Sigmoid colon (tissue), 7 donors: ENCODE measurements around the gene ADAMTS10. TPM values are rescaled to one million over a fixed set of nuclear protein-coding genes. Genes with fewer than 3 reads are reported as not detected.

ENCODE experiments used
- DNase-seq: peaks from one replicate; pipeline ENCODE4 v3.0.0-alpha.2; 2019
- H3K27ac ChIP-seq, 4 donors: fragments of 200-600 bp; sonication (generic); one replicate each; pipeline ENCODE4 v1.5.1; 2016 to 2019; ENCODE audit warnings: mild to moderate bottlenecking in 1 of 4
- H3K27me3 ChIP-seq, 3 donors: fragments of 200-600 bp; sonication (generic); one replicate each; pipeline ENCODE4 v1.5.1; 2019; ENCODE audit warnings: mild to moderate bottlenecking in 1 of 3
- H3K36me3 ChIP-seq, 4 donors: fragments of 200-600 bp; sonication (generic); one replicate each; pipeline ENCODE4 v1.5.1; 2016 to 2019
- H3K4me1 ChIP-seq, 4 donors: fragments of 200-600 bp; sonication (generic); one replicate each; pipeline ENCODE4 v1.5.1; 2017 to 2019
- H3K4me3 ChIP-seq, 4 donors: fragments of 200-600 bp; sonication (generic); one replicate each; pipeline ENCODE4 v1.5.1; 2017 to 2019; ENCODE audit warnings: mild to moderate bottlenecking in 2 of 4, moderate library complexity in 1 of 4
- H3K9me3 ChIP-seq, 4 donors: fragments of 200-600 bp in 3 of 4; sonication (generic) in 3 of 4; one replicate each; pipeline versions ENCODE4 v1.5.1 to v1.6.1; 2013 to 2019
- EP300 ChIP-seq, 4 donors: sonication (generic); formaldehyde crosslinking; IDR thresholded peaks; one replicate each; pipeline ENCODE4 v1.6.1; 2017; ENCODE audit warnings: antibody characterized with exemption in 4 of 4
- POLR2A ChIP-seq, 2 donors: fragments of 450-650 bp; IDR thresholded peaks; one replicate each; pipeline ENCODE4 v1.6.1; 2016; ENCODE audit warnings: antibody characterized with exemption in 2 of 2, mild to moderate bottlenecking in 2 of 2, moderate library complexity in 2 of 2
- POLR2AphosphoS5 ChIP-seq, 4 donors: sonication (generic); formaldehyde crosslinking; IDR thresholded peaks; one replicate each; pipeline ENCODE4 v1.6.1; 2017; ENCODE audit warnings: antibody characterized with exemption in 4 of 4
- WGBS, 2 donors: extraction: QIAGEN DNeasy Blood & Tissue Kit; methylation state at CpG; one replicate each; pipeline ENCODE4 v1.1.7; 2013; 5-methylcytosine and 5-hydroxymethylcytosine counted together
- intact Hi-C: fragments of 100-400 bp; cut with DNase I; formaldehyde crosslinking; loops from one replicate; pipeline ENCODE4 v1.15.1; 2023
- polyA plus RNA-seq, 3 donors: library from polyadenylated mRNA; stranded (reverse); fragments of 200-250 nt; gene quantifications; one replicate each; pipeline ENCODE4 v1.2.3, GENCODE V29; 2013
- total RNA-seq, 4 donors: library from RNA; depleted of rRNA; stranded (reverse); fragments of >200 nt; gene quantifications; one replicate each; pipeline ENCODE4 v1.1.0, GENCODE V29; 2016
- TF ChIP-seq, protein P1 (sequence below), 4 experiments: fragments of 450-650 bp in 3 of 4; fragments of 200-600 bp in 1 of 4; IDR thresholded peaks; one replicate each; pipeline ENCODE4 v1.5.1; 2016 to 2019; ENCODE audit warnings: antibody characterized with exemption in 4 of 4, mild to moderate bottlenecking in 3 of 4, moderate library complexity in 2 of 4
- donor health status: healthy with polysubstance abuse.
- donor health status: Bipolar disorder and iron deficiency.
- donor health status: healthy.

ADAMTS10 gene
- total RNA-seq (10 to 100 TPM; 20.3 to 90.6 (median 27.2) TPM), polyA plus RNA-seq (10 to 100 TPM in 1 of 3 donors, 1 to 10 TPM in 1, not detected in 1; 1.2 to 13.7 TPM)

DNA sequence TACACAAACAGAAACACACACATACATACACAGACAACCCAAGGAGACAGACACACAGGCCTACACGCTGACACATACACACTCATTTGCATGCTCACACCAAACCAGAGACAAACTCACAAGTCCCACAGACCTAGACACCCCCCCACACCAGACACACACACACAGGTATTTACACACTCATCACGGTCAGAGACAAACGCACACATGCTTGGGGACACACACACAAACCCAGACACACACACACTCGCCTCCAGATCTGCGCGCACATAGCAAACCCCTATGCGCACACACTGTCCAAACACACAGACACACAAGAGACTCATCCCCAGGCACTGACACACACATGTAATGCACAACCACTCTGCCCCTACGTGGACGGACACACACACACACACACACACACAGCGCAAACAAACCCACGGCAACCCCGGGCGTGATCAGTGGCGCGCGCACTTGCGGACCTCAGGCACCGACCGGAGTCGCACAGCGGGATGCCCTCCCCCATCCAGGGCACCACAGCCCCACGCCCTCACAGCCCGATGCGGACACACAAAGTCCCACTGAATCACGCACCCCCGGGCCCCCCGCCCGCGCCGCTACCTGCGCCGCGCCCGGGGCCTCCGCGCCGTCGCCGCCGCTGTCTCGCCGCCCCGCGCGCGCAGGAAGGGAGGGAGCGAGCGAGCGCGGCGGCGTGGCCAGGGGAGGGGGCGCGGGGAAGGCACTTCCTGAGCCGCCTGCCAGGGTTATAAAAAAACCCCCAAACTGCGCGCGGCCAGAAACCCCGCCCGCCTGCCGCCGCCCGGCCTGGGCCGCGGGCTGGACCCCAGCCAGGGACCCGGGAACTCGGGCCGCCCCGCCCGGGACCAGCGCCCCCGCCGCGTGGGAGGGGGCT lies at the start of gene ADAMTS10:
ADAMTS10 (minus strand) TSS at position 675 of the 895 bp plus-strand sequence. CDS start 5,005 bp downstream, outside the sequence.
- 1% methylated on average over 74 of the region's 74 CpGs for WGBS, 2 donors
- Histone ChIP-seq H3K27ac (peak within 1 kb of the TSS; percentile 79 to 82 (median 80)), H3K4me1 (peaks cover 0 to 33% (median 24%) of the 10 kb centered on the region in 4 donors), H3K36me3 (peaks cover 0 to under 1% (median 0%) of the 10 kb centered on the region in 4 donors), H3K9me3 (no peaks in the 10 kb centered on the region), H3K4me3 (peak within 1 kb of the TSS; percentile 56 to 80 (median 64)), H3K27me3 (no peaks in the 10 kb centered on the region)
- TF ChIP-seq EP300 (IDR thresholded peaks at IDR 0.05) (no peak), POLR2AphosphoS5 (IDR thresholded peaks at IDR 0.05) (no peak), POLR2A (IDR thresholded peaks at IDR 0.05) (no peak)
- TF ChIP-seq, protein P1, sequence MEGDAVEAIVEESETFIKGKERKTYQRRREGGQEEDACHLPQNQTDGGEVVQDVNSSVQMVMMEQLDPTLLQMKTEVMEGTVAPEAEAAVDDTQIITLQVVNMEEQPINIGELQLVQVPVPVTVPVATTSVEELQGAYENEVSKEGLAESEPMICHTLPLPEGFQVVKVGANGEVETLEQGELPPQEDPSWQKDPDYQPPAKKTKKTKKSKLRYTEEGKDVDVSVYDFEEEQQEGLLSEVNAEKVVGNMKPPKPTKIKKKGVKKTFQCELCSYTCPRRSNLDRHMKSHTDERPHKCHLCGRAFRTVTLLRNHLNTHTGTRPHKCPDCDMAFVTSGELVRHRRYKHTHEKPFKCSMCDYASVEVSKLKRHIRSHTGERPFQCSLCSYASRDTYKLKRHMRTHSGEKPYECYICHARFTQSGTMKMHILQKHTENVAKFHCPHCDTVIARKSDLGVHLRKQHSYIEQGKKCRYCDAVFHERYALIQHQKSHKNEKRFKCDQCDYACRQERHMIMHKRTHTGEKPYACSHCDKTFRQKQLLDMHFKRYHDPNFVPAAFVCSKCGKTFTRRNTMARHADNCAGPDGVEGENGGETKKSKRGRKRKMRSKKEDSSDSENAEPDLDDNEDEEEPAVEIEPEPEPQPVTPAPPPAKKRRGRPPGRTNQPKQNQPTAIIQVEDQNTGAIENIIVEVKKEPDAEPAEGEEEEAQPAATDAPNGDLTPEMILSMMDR (IDR thresholded peaks at IDR 0.05) = no peak
- DNase-seq = peak; percentile 71
- intact Hi-C loops = no loop called here

DNA sequence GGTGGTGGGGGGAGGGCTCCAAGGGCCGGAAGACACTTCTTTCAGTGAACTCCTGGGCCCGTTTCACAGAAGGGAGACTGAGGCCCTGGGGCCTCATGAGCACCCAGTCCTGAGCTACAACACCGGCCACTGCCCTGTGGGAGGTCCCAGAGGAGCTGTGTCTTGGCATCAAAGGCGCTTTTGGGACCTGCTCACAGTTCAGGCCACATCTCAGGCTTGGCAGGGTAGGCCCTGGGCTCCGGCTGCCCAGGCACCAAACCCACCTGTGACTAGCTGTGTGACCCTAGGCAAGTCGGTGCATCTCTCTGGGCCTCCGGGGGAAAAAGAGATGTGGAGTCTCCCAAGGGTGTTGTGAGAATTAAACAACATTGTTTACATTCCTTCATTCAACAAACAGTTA lies 49.4 kb upstream of the ADAMTS10 start:
- Histone ChIP-seq H3K4me3 (no peak overlapping the region), H3K27ac (no peak overlapping the region), H3K9me3 (no peaks in the 10 kb centered on the region), H3K36me3 (no peaks in the 10 kb centered on the region), H3K4me1 (peaks cover 0 to under 1% (median 0%) of the 10 kb centered on the region in 4 donors), H3K27me3 (peaks cover 0 to 36% (median 8%) of the 10 kb centered on the region in 3 donors)
- no peak for TF ChIP-seq POLR2A (IDR thresholded peaks at IDR 0.05)
- no peak for TF ChIP-seq EP300 (IDR thresholded peaks at IDR 0.05)
- TF ChIP-seq, protein P1 (IDR thresholded peaks at IDR 0.05) = no peak
- TF ChIP-seq POLR2AphosphoS5 (IDR thresholded peaks at IDR 0.05) = no peak
- DNase-seq = no peak
- intact Hi-C loops = no loop called here
- WGBS, 2 donors = 77 to 83% methylated on average over 7 of the region's 7 CpGs

DNA sequence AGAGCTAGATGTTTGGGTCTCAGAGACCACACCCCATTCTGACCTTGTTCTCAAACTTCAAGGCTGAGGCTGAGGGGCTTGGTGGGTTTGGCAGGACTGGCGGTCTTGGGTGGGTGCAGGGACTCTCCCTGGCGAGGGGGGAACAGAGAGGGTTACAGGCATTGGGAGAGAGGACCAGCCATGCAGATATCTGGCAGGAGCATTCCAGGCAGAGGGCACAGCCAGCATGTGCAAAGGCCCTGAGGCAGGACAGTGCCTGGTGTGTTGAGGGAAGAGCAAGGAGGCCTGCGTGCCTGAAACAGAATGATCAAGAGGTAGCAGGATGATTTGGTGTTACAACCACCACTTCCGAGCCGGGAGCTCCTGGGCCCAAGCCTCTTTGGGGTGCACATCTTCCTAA lies 47.4 kb upstream of the ADAMTS10 start:
- TF ChIP-seq, protein P1 (IDR thresholded peaks at IDR 0.05) = no peak
- TF ChIP-seq EP300 (IDR thresholded peaks at IDR 0.05) (no peak), POLR2AphosphoS5 (IDR thresholded peaks at IDR 0.05) (no peak), POLR2A (IDR thresholded peaks at IDR 0.05) (no peak)
- DNase-seq = no peak
- intact Hi-C loops = no loop called here
- Histone ChIP-seq H3K27ac (no peak overlapping the region), H3K27me3 (peaks cover 0 to 17% (median 8%) of the 10 kb centered on the region in 3 donors), H3K36me3 (no peaks in the 10 kb centered on the region), H3K4me1 (peaks cover 0 to 4% (median 2%) of the 10 kb centered on the region in 4 donors), H3K4me3 (no peak overlapping the region), H3K9me3 (no peaks in the 10 kb centered on the region)
- 77 to 84% methylated on average over 5 of the region's 5 CpGs for WGBS, 2 donors

DNA sequence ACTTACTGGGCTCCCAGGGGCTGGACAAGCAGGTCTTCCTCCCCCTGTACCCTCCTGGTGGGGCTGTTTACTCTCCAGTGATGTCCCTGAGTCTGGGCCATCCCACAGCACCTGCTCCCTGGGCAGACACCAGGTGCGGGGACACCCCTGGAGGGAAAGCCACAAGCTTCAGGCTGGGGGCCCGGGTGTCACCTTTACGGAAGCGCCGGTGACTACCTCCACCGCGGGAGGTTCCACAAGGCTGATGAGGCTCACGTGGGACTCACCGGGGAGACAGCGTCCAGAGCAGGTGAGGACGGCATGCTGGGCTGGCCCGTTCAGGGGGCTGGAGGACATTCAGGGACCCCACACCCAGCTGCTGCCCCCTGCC lies 44.8 kb upstream of the ADAMTS10 start:
- Histone ChIP-seq H3K27ac (no peak overlapping the region), H3K36me3 (no peaks in the 10 kb centered on the region), H3K4me1 (peaks cover 0 to 4% (median 2%) of the 10 kb centered on the region in 4 donors), H3K4me3 (no peak overlapping the region), H3K9me3 (no peaks in the 10 kb centered on the region), H3K27me3 (peaks cover 0 to 11% (median 8%) of the 10 kb centered on the region in 3 donors)
- 54 to 58% methylated on average over 12 of the region's 12 CpGs for WGBS, 2 donors
- intact Hi-C loops = no loop called here
- TF ChIP-seq, protein P1 (IDR thresholded peaks at IDR 0.05) = no peak
- no peak for TF ChIP-seq EP300 (IDR thresholded peaks at IDR 0.05)
- TF ChIP-seq POLR2AphosphoS5 (IDR thresholded peaks at IDR 0.05) = no peak
- no peak for TF ChIP-seq POLR2A (IDR thresholded peaks at IDR 0.05)
- no peak for DNase-seq
